ENCODE measurements around the gene BACH1. TPM values are rescaled to one million over a fixed set of nuclear protein-coding genes. Genes with fewer than 3 reads are reported as not detected.

The BACH1 gene
- total and polyA plus RNA-seq, 4 donors = 12.1 to 103 (median 52.4) TPM

GRCh38 chr21:29304597-29304996 is 5.9 kb downstream of the BACH1 start:
- intact Hi-C loops (cut with DNase I) = loop anchor here (5.0 kb wide), 1 partner anchor 38 kb away; no protein-coding TSS in a partner anchor
- H3K36me3 ChIP-seq (ENCODE audit: control insufficient read depth in 1 of 2, insufficient read depth in 2 of 2, low read length in 1 of 2) = no peaks in the 10 kb centered on the region
- H3K4me3 ChIP-seq (ENCODE audit: low read length in 2 of 2) = no peak overlapping the region
- H3K4me1 ChIP-seq (ENCODE audit: control insufficient read depth in 1 of 2, insufficient read depth in 2 of 2, low read length in 2 of 2) = peaks cover 6 to 23% of the 10 kb centered on the region in 2 donors
- H3K27me3 ChIP-seq (ENCODE audit: control insufficient read depth in 1 of 2, insufficient read depth in 2 of 2, low read length in 1 of 2) = no peaks in the 10 kb centered on the region
- WGBS, 2 donors = 50 to 58% methylated on average over 2 of the region's 2 CpGs
- H3K27ac ChIP-seq (ENCODE audit: low read depth in 1 of 2, low read length in 2 of 2) = no peak overlapping the region
- no peak for ATAC-seq (ENCODE audit: low FRiP score)
- no peaks in the 10 kb centered on the region for H3K9me3 ChIP-seq (ENCODE audit: control insufficient read depth, low read length)
- no peak for DNase-seq

DNA sequence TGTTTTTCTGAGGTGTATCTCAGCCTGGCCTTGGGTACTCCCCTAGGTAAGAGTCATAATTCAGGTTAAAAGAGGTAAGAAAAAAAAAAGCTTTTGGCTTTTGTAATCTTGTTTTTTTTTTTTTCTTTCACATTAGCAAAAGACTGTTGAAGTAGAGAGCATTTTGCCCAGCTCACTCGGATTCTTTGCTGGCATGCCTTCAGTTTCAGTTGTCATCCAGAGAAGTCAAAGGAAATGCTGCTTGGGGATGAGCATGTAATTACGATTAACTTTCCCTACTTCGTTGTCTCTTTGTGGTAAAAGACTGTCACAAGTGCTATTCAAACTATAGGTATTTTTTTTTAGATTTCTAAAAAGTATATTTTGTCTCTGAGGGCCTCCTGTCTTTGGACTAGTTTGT is 6.3 kb downstream of the BACH1 start:
- H3K9me3 ChIP-seq (ENCODE audit: control insufficient read depth, low read length) = no peaks in the 10 kb centered on the region
- H3K4me3 ChIP-seq (ENCODE audit: low read length in 2 of 2) = no peak overlapping the region
- H3K36me3 ChIP-seq (ENCODE audit: control insufficient read depth in 1 of 2, insufficient read depth in 2 of 2, low read length in 1 of 2) = no peaks in the 10 kb centered on the region
- 29 to 34% methylated on average over 3 of the region's 3 CpGs for WGBS, 2 donors
- H3K4me1 ChIP-seq (ENCODE audit: control insufficient read depth in 1 of 2, insufficient read depth in 2 of 2, low read length in 2 of 2) = peaks cover 6 to 23% of the 10 kb centered on the region in 2 donors
- no peak overlapping the region for H3K27ac ChIP-seq (ENCODE audit: low read depth in 1 of 2, low read length in 2 of 2)
- no peak for DNase-seq
- no peaks in the 10 kb centered on the region for H3K27me3 ChIP-seq (ENCODE audit: control insufficient read depth in 1 of 2, insufficient read depth in 2 of 2, low read length in 1 of 2)
- ATAC-seq (ENCODE audit: low FRiP score) = no peak
- intact Hi-C loops (cut with DNase I) = loop anchor here in 1 of 2 donors (5.0 kb wide), 1 partner anchor 143 kb away; no protein-coding TSS in a partner anchor

GRCh38 chr21:29305561-29305960 is 6.8 kb downstream of the BACH1 start:
- no peak overlapping the region for H3K4me3 ChIP-seq (ENCODE audit: low read length in 2 of 2)
- DNase-seq (no peak), ATAC-seq (ENCODE audit: low FRiP score) (no peak)
- H3K4me1 ChIP-seq (ENCODE audit: control insufficient read depth in 1 of 2, insufficient read depth in 2 of 2, low read length in 2 of 2) = peaks cover 6 to 20% of the 10 kb centered on the region in 2 donors
- intact Hi-C loops (cut with DNase I) = loop anchor here in 1 of 2 donors (5.0 kb wide), 1 partner anchor 143 kb away; no protein-coding TSS in a partner anchor
- H3K27ac ChIP-seq (ENCODE audit: low read depth in 1 of 2, low read length in 2 of 2) = no peak overlapping the region
- no peaks in the 10 kb centered on the region for H3K36me3 ChIP-seq (ENCODE audit: control insufficient read depth in 1 of 2, insufficient read depth in 2 of 2, low read length in 1 of 2)
- no peaks in the 10 kb centered on the region for H3K27me3 ChIP-seq (ENCODE audit: control insufficient read depth in 1 of 2, insufficient read depth in 2 of 2, low read length in 1 of 2)
- 0 to 48% methylated on average over 1 of the region's 1 CpG for WGBS, 2 donors
- H3K9me3 ChIP-seq (ENCODE audit: control insufficient read depth, low read length) = no peaks in the 10 kb centered on the region

GRCh38 chr21:29306920-29307319 is 8.2 kb downstream of the BACH1 start:
- H3K27ac ChIP-seq (ENCODE audit: low read depth in 1 of 2, low read length in 2 of 2) = no peak overlapping the region

GRCh38 chr21:29307718-29308455 is 9.2 kb downstream of the BACH1 start:
- H3K4me1 ChIP-seq (ENCODE audit: control insufficient read depth in 1 of 2, insufficient read depth in 2 of 2, low read length in 2 of 2) = peaks cover 0 to 10% of the 10 kb centered on the region in 2 donors
- 45 to 50% methylated on average over 3 of the region's 3 CpGs for WGBS, 2 donors

More at GRCh38 chr21:29306920-29307319, 8.2 kb downstream of the BACH1 start:
- no peak for DNase-seq
- Histone ChIP-seq H3K4me3 (ENCODE audit: low read length in 2 of 2) (no peak overlapping the region), H3K4me1 (ENCODE audit: control insufficient read depth in 1 of 2, insufficient read depth in 2 of 2, low read length in 2 of 2) (peaks cover 6 to 19% of the 10 kb centered on the region in 2 donors), H3K9me3 (ENCODE audit: control insufficient read depth, low read length) (no peaks in the 10 kb centered on the region), H3K36me3 (ENCODE audit: control insufficient read depth in 1 of 2, insufficient read depth in 2 of 2, low read length in 1 of 2) (no peaks in the 10 kb centered on the region), H3K27me3 (ENCODE audit: control insufficient read depth in 1 of 2, insufficient read depth in 2 of 2, low read length in 1 of 2) (no peaks in the 10 kb centered on the region)
- ATAC-seq (ENCODE audit: low FRiP score) = no peak
- 50 to 56% methylated on average over 3 of the region's 3 CpGs for WGBS, 2 donors
- intact Hi-C loops (cut with DNase I) = loop anchor here in 1 of 2 donors (5.0 kb wide), 1 partner anchor 145 kb away; no protein-coding TSS in a partner anchor

GRCh38 chr21:29308456-29308783 is 9.7 kb downstream of the BACH1 start:
- Histone ChIP-seq H3K27me3 (ENCODE audit: control insufficient read depth in 1 of 2, insufficient read depth in 2 of 2, low read length in 1 of 2) (no peaks in the 10 kb centered on the region), H3K9me3 (ENCODE audit: control insufficient read depth, low read length) (no peaks in the 10 kb centered on the region), H3K4me1 (ENCODE audit: control insufficient read depth in 1 of 2, insufficient read depth in 2 of 2, low read length in 2 of 2) (peaks cover 0 to 10% of the 10 kb centered on the region in 2 donors), H3K36me3 (ENCODE audit: control insufficient read depth in 1 of 2, insufficient read depth in 2 of 2, low read length in 1 of 2) (no peaks in the 10 kb centered on the region), H3K27ac (ENCODE audit: low read depth in 1 of 2, low read length in 2 of 2) (no peak overlapping the region), H3K4me3 (ENCODE audit: low read length in 2 of 2) (no peak overlapping the region)
- 92 to 93% methylated on average over 2 of the region's 2 CpGs for WGBS, 2 donors
- intact Hi-C loops (cut with DNase I) = loop anchor here in 1 of 2 donors (5.0 kb wide), 1 partner anchor 146 kb away; no protein-coding TSS in a partner anchor
- ATAC-seq (ENCODE audit: low FRiP score) = no peak
- DNase-seq = no peak

More at GRCh38 chr21:29307718-29308455, 9.2 kb downstream of the BACH1 start:
- Histone ChIP-seq H3K9me3 (ENCODE audit: control insufficient read depth, low read length) (no peaks in the 10 kb centered on the region), H3K27me3 (ENCODE audit: control insufficient read depth in 1 of 2, insufficient read depth in 2 of 2, low read length in 1 of 2) (no peaks in the 10 kb centered on the region), H3K4me3 (ENCODE audit: low read length in 2 of 2) (no peak overlapping the region), H3K36me3 (ENCODE audit: control insufficient read depth in 1 of 2, insufficient read depth in 2 of 2, low read length in 1 of 2) (no peaks in the 10 kb centered on the region), H3K27ac (ENCODE audit: low read depth in 1 of 2, low read length in 2 of 2) (no peak overlapping the region)
- ATAC-seq (ENCODE audit: low FRiP score) (no peak), DNase-seq (no peak)
- intact Hi-C loops (cut with DNase I) = loop anchor here in 1 of 2 donors (5.0 kb wide), 1 partner anchor 146 kb away; no protein-coding TSS in a partner anchor

DNA sequence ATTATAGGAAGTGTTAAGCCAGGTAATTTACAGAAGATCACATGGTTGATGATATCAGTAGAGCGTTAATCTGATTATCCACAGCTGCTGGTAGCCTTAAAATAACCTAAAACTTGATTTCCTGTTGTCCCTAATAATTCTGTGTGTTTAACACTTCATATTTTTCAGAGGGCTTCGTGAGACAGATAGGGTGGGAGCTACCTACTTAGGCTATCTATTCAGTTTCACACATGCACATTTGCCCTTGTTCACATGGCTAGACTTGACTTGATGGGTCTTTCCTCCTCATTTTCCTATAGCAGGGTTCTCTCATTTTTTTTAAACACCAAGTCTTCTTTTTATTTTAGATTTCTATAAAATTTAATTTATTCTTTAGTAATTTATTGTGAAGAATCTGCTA is 11.0 kb downstream of the BACH1 start:
- ATAC-seq (ENCODE audit: low FRiP score) (no peak), DNase-seq (no peak)
- no peak overlapping the region for H3K27ac ChIP-seq (ENCODE audit: low read depth in 1 of 2, low read length in 2 of 2)
- H3K9me3 ChIP-seq (ENCODE audit: control insufficient read depth, low read length) = no peaks in the 10 kb centered on the region
- intact Hi-C loops (cut with DNase I) = loop anchor here in 1 of 2 donors (5.0 kb wide), 1 partner anchor 147 kb away; no protein-coding TSS in a partner anchor
- no peaks in the 10 kb centered on the region for H3K36me3 ChIP-seq (ENCODE audit: control insufficient read depth in 1 of 2, insufficient read depth in 2 of 2, low read length in 1 of 2)
- 91 to 96% methylated on average over 2 of the region's 2 CpGs for WGBS, 2 donors
- peaks cover 0 to 6% of the 10 kb centered on the region in 2 donors for H3K4me1 ChIP-seq (ENCODE audit: control insufficient read depth in 1 of 2, insufficient read depth in 2 of 2, low read length in 2 of 2)
- H3K27me3 ChIP-seq (ENCODE audit: control insufficient read depth in 1 of 2, insufficient read depth in 2 of 2, low read length in 1 of 2) = no peaks in the 10 kb centered on the region
- no peak overlapping the region for H3K4me3 ChIP-seq (ENCODE audit: low read length in 2 of 2)

- H3K4me1 ChIP-seq (ENCODE audit: control insufficient read depth in 1 of 2, insufficient read depth in 2 of 2, low read length in 2 of 2) = peaks cover 0 to 2% of the 10 kb centered on the region in 2 donors
Observed at GRCh38 chr21:29311802-29312201, 13.1 kb downstream of the BACH1 start.

DNA sequence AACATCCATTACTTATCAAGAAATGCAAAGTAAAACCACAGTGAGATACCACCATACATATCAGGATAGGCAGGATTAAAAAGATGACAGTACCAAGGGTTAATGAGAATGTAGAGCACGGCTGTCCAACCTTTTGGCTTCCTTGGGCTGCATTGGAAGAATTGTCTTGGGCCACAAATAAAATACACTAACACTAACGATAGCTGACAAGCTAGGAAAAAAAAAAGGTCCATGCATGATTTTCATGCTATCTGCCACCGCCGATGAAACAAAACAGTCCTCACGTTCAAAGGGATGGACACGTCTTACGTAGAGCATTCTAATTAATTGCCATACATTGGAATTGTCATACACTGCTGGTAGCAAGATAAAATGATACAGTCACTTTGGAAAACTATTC is 14.3 kb downstream of the BACH1 start:
- Histone ChIP-seq H3K4me3 (ENCODE audit: low read length in 2 of 2) (no peak overlapping the region), H3K4me1 (ENCODE audit: control insufficient read depth in 1 of 2, insufficient read depth in 2 of 2, low read length in 2 of 2) (peaks cover 0 to 4% of the 10 kb centered on the region in 2 donors)
- 75 to 81% methylated on average over 7 of the region's 7 CpGs for WGBS, 2 donors

More at GRCh38 chr21:29311802-29312201, 13.1 kb downstream of the BACH1 start:
- no peaks in the 10 kb centered on the region for H3K9me3 ChIP-seq (ENCODE audit: control insufficient read depth, low read length)
- intact Hi-C loops (cut with DNase I) = no loop called here
- no peak overlapping the region for H3K27ac ChIP-seq (ENCODE audit: low read depth in 1 of 2, low read length in 2 of 2)
- ATAC-seq (ENCODE audit: low FRiP score) (no peak), DNase-seq (no peak)
- H3K36me3 ChIP-seq (ENCODE audit: control insufficient read depth in 1 of 2, insufficient read depth in 2 of 2, low read length in 1 of 2) = no peaks in the 10 kb centered on the region
- WGBS, 2 donors = 96 to 97% methylated on average over 2 of the region's 2 CpGs
- H3K27me3 ChIP-seq (ENCODE audit: control insufficient read depth in 1 of 2, insufficient read depth in 2 of 2, low read length in 1 of 2) = no peaks in the 10 kb centered on the region
- H3K4me3 ChIP-seq (ENCODE audit: low read length in 2 of 2) = no peak overlapping the region

More for the DNA sequence above, 14.3 kb downstream of the BACH1 start:
- intact Hi-C loops (cut with DNase I) = no loop called here
- DNase-seq = no peak
- Histone ChIP-seq H3K27ac (ENCODE audit: low read depth in 1 of 2, low read length in 2 of 2) (no peak overlapping the region), H3K36me3 (ENCODE audit: control insufficient read depth in 1 of 2, insufficient read depth in 2 of 2, low read length in 1 of 2) (no peaks in the 10 kb centered on the region), H3K9me3 (ENCODE audit: control insufficient read depth, low read length) (no peaks in the 10 kb centered on the region), H3K27me3 (ENCODE audit: control insufficient read depth in 1 of 2, insufficient read depth in 2 of 2, low read length in 1 of 2) (no peaks in the 10 kb centered on the region)
- ATAC-seq (ENCODE audit: low FRiP score) = no peak
